Activated T-cell treated with anti-CD3 and anti-CD28 coated beads, Interleukin-2, amount 50 U/mL, for 4 hours (primary cell): ENCODE measurements around the gene RTN4RL1. TPM values are rescaled to one million over a fixed set of nuclear protein-coding genes. Genes with fewer than 3 reads are reported as not detected.

Experiments
- ATAC-seq, 2 donors: fragments of 200-7000 bp; cut with Tn5 transposase; one replicate each; pipeline ENCODE4 v1.10.0; 2021
- DNase-seq: peaks from one replicate; pipeline ENCODE4 v3.0.0-alpha.2; 2020
- H3K27me3 Mint-ChIP-seq: one replicate; pipeline ENCODE4 v1.8.0; 2021; ENCODE audit warnings: low read depth, mixed read lengths
- H3K36me3 Mint-ChIP-seq: one replicate; pipeline ENCODE4 v1.8.0; 2022; ENCODE audit warnings: mixed read lengths; ENCODE audit not compliant: insufficient read depth
- H3K4me1 Mint-ChIP-seq: one replicate; pipeline ENCODE4 v1.8.0; 2021; ENCODE audit warnings: low read depth, mixed read lengths
- H3K4me3 Mint-ChIP-seq: one replicate; pipeline ENCODE4 v1.8.0; 2021; ENCODE audit warnings: mild to moderate bottlenecking, moderate library complexity, mixed read lengths
- H3K9me3 Mint-ChIP-seq: one replicate; pipeline ENCODE4 v1.8.0; 2021; ENCODE audit warnings: mixed read lengths
- total RNA-seq, 3 donors: library from RNA; stranded (reverse); gene quantifications; one replicate each; pipeline ENCODE4 v1.2.1, GENCODE V29; 2021

Gene RTN4RL1
- total RNA-seq, 3 donors from 2014 or later, result 1.0 to 2.5 (median 2.0) TPM

DNA sequence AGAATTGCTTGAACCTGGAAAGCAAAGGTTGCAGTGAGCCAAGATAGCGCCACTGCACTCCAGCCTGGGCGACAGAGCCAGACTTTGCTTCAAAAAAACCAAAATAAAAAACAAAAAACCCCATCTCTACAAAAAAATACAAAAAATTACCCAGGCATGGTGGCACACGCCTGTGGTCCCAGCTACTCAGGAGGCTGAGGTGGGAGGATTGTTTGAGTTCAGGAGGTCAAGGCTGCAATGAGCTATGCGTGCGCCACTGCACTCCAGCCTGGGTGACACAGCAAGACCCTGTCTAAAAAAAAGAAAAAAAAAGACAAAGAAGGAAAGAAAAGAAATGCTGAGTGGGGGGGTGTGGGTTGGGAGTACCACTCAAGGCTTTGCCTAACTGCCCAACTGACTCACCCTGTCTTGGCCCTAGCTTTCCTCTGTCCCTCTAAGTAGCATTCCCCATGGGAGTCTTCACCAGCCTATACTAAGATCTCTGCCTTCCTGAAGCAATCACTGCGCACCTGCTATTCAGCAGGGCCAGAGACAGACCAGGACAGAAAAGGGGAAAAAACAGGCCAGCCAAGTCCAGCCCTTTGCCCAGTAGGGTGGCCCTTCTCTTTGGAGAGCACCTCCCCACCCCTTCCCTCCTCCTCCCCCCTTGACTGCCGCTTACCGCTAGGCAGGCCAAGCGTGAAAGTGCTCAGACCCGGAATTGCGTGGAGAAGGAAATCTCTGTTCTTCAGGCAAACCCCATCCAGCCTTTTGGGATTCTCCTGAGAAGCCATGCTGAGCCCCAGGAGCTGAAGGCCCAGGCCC, 45.8 kb downstream of the RTN4RL1 start:
- Mint-ChIP-seq H3K4me3 (no peak overlapping the region), H3K9me3 (no peaks in the 10 kb centered on the region), H3K36me3 (no peaks in the 10 kb centered on the region), H3K27me3 (peaks cover 18% of the 10 kb centered on the region), H3K4me1 (peaks cover 11% of the 10 kb centered on the region)
- ATAC-seq (no peak), DNase-seq (no peak)

DNA sequence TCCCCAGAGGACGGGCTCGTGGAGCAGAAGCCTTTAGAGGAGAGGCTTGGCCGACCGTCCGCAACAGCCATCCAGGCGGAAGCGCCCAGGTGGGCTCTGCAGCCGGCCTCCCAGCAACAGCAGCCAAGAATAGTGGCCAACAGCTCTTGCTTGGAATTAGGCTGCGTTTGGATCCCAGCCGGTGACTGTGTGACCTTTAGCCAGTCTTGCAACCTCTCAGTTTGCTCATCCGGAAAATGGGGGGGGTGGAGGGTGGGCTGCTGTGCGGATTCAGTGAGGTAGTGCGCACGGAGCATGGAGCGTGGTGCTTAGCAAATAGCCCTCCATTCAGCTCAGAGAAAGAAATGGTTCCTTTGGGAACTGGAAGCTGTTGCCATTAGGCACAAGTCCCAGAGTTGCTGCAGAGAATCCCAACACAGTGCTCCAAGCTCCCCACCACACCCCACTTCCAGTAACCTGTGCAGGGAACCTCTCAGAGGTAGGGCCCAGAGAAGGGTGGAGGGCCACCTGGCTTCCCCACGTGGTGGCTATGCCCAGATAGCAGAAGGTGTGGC, 46.7 kb downstream of the RTN4RL1 start:
- H3K4me1 Mint-ChIP-seq, result peaks cover 11% of the 10 kb centered on the region
- ATAC-seq (no peak), DNase-seq (no peak)
- peaks cover 18% of the 10 kb centered on the region for H3K27me3 Mint-ChIP-seq
- H3K36me3 Mint-ChIP-seq, result no peaks in the 10 kb centered on the region
- no peak overlapping the region for H3K4me3 Mint-ChIP-seq
- H3K9me3 Mint-ChIP-seq, result no peaks in the 10 kb centered on the region

DNA sequence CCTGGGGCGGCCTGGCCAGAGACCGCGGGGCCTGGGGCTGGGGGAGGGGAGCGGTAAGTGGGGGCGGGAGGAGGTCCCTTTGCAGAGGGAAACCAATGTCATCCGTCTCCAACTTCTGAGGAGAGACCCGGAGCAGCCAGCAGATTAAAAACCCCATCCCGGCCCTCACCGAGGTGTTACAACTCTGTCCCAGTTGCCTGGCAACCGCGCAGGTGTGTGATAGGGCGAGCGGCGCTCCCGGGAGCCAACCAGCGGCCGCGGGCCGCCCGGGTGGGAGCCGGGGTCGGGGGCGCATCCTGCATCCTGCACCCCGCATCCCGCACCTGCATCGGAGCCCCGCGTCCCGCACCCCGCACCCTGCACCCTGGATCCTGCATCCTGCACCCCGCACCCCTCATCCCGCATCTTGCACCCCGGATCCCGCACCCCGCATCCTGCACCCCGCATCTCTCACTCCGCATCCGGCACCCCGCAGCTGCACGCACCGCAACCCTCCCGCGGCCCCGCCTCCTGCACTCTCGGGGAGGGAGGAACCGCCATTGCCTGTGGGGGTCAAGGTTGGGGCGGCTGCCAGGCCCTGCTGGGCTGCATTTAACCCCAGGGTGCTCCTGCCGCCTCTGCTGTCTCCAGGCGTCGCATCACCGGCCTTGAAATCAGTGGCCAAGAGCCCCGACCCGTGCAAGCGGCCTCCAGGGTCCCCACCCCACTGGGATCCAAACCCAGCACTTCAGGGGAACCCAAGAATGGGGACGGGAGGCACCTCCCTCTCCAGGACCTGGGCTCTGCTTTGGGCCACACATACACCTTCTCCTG, 47.3 kb downstream of the RTN4RL1 start:
- H3K4me3 Mint-ChIP-seq, result no peak overlapping the region
- H3K4me1 Mint-ChIP-seq, result peaks cover 12% of the 10 kb centered on the region
- ATAC-seq (no peak), DNase-seq (no peak)
- no peaks in the 10 kb centered on the region for H3K9me3 Mint-ChIP-seq
- H3K27me3 Mint-ChIP-seq, result peaks cover 19% of the 10 kb centered on the region
- no peaks in the 10 kb centered on the region for H3K36me3 Mint-ChIP-seq

DNA sequence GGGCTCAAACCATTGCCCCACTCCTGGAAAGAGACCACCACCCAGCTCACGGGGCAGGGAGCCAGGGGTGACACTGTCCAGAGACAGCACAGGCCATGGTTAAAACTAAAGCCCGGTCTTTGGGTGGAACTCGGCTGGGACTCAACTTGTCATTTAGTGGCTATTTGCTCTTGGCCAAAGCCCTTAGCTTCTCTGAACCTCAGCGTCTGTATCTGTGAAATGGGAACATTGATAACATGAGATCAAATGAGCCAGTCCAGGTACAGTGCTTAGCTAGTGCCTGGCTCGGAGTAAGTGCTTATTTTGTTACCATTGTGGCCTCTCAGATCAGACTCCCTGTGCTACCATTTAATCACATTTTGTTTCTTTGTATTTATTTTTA, 48.5 kb downstream of the RTN4RL1 start:
- H3K36me3 Mint-ChIP-seq, result no peaks in the 10 kb centered on the region
- ATAC-seq, result no peak
- H3K4me1 Mint-ChIP-seq, result peaks cover 18% of the 10 kb centered on the region
- no peak overlapping the region for H3K4me3 Mint-ChIP-seq
- H3K27me3 Mint-ChIP-seq, result peaks cover 24% of the 10 kb centered on the region
- DNase-seq, result no peak
- H3K9me3 Mint-ChIP-seq, result no peaks in the 10 kb centered on the region

DNA sequence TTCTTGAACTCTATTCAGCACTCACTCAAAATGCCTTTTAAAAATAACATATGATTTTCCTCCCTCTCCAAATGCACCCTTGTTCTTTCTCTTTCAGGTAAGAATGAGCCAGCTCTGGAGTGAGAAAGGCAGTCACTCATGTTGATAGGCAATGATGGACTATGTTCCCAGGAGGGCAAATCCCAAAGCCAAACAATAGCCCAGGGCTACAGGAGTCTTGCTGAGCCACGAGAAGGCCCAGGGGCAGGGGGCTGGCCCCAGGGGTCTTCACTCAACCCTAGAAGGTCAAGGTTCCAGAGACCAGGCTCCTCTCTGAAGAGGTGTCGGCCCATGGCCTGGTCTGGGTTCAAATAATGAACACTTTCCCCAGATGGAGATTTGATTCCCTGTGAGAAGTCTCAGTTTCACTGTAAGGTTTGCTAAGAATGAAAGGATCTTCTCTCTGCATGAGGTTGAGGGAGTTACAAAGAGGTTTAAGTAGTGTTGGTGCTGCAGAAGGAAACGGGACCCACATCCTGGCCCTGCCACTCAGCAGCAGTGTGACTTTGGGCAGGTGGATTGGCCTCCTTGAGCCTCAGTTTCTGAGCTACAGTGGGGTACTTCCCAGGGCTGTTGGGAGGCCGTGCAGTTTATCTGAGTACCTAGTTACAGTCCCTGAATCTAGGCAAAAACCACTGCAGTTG, 49.0 kb downstream of the RTN4RL1 start:
- Mint-ChIP-seq H3K36me3 (no peaks in the 10 kb centered on the region), H3K4me1 (peaks cover 18% of the 10 kb centered on the region), H3K4me3 (no peak overlapping the region), H3K9me3 (no peaks in the 10 kb centered on the region), H3K27me3 (peaks cover 26% of the 10 kb centered on the region)
- DNase-seq, result no peak
- ATAC-seq, result peak; percentile 41 to 42

DNA sequence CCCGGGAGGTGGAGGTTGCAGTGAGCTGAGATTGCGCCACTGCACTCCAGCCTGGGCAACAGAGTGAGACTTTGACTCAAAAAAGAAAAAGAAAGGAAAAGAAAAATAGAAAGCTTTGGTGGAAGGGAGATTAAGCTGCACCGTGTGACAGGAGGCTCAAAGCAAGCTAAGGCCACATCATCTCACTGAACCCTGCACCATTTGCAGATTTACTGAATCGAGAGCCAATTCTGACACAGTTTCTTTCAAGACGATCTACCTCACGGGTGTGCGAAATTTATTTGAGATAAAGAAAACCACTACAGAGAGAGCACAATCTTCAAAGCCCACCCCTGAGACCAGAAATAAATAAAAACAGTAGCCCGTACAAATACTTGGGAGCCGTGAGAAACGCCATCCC, 49.6 kb downstream of the RTN4RL1 start:
- Mint-ChIP-seq H3K36me3 (no peaks in the 10 kb centered on the region), H3K4me3 (peak overlapping the region; percentile 24), H3K9me3 (no peaks in the 10 kb centered on the region), H3K4me1 (peaks cover 18% of the 10 kb centered on the region), H3K27me3 (peaks cover 29% of the 10 kb centered on the region)
- ATAC-seq, result peak; percentile 46 to 60
- DNase-seq, result no peak

DNA sequence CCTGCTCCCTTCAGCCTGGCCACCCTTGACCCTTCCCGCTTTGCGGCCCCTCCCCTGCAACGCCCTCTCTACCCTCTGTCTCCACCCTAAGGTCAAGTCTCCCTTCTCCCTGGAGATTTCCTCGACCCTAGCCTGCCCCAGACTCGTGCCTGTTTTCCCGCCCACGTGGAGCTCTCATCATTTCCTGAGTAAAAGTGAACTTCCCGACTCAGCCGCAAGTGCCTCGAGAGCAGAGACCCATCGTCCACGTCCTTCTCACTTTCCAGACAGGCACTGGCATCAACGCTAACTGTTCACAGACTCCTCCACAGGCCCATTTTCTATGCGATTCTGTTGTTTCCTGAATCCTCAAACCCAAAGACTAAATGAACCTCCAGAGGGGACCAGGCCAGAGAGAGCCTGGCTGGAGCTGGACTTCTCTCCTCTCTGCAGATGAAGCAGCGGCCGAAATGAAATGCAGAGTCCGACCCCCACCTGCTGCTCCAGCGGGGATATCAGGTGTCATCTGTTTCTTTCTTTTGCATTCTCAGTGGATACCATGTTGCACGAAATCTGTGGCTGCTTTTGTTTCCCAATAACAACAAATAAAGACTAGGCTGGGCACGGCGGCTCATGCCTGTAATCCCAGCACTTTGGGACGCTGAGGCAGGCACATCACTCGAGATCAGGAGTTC, 52.5 kb downstream of the RTN4RL1 start:
- no peak for ATAC-seq
- Mint-ChIP-seq H3K27me3 (peaks cover 32% of the 10 kb centered on the region), H3K36me3 (no peaks in the 10 kb centered on the region), H3K9me3 (no peaks in the 10 kb centered on the region), H3K4me1 (peaks cover 18% of the 10 kb centered on the region), H3K4me3 (no peak overlapping the region)
- DNase-seq, result no peak

DNA sequence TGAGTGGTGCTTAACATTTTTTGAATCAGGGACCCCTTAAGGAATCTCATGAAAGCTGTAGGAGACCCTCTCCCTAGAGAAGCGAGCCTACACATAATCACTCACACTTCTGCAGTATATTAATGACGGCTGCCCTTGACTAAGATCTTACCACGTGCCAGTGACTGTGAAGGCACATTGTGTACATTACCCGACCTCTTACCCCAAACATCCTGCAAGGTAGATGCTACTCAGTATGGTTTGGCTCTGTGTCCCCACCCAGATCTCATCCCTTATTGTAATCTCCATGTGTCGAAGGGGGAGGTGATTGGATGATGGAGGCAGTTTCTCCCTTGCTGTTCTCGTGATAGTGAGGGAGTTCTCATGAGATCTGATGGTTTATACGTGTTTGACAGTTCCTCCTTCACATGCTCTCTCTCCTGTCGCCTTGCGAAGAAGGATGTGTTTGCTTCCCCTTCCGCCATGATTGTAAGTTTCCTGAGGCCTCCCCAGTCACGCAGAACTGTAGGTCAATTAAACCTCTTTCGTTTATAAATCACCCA, 54.2 kb downstream of the RTN4RL1 start:
- Mint-ChIP-seq H3K27me3 (peaks cover 27% of the 10 kb centered on the region), H3K36me3 (no peaks in the 10 kb centered on the region)
- ATAC-seq, result no peak

DNA sequence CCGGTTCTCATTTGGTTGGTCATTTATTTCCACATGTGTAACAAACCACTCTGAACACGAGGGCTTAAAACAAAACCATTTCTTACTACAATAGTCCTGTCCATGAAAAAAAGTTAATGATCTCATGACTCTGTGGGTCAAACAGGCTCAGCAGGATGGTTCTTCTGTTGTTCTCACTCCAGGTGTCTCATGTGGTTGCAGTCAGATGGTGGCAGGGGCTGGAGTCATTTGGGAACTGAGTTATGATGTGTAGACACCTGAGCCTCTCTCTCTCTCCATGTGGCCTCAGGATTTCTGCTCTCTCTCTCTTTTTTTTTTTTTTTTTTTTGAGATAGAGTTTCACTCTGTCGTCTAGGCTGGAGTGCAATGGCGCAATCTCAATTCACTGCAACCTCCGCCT, 55.4 kb downstream of the RTN4RL1 start:
- no peak for DNase-seq
- ATAC-seq, result no peak
- peaks cover 22% of the 10 kb centered on the region for H3K27me3 Mint-ChIP-seq
- peaks cover 10% of the 10 kb centered on the region for H3K4me1 Mint-ChIP-seq
- H3K36me3 Mint-ChIP-seq, result no peaks in the 10 kb centered on the region
- H3K9me3 Mint-ChIP-seq, result no peaks in the 10 kb centered on the region
- H3K4me3 Mint-ChIP-seq, result no peak overlapping the region

More for the DNA sequence above, 54.2 kb downstream of the RTN4RL1 start:
- no peak overlapping the region for H3K4me3 Mint-ChIP-seq
- no peaks in the 10 kb centered on the region for H3K9me3 Mint-ChIP-seq
- DNase-seq, result no peak
- peaks cover 16% of the 10 kb centered on the region for H3K4me1 Mint-ChIP-seq

DNA sequence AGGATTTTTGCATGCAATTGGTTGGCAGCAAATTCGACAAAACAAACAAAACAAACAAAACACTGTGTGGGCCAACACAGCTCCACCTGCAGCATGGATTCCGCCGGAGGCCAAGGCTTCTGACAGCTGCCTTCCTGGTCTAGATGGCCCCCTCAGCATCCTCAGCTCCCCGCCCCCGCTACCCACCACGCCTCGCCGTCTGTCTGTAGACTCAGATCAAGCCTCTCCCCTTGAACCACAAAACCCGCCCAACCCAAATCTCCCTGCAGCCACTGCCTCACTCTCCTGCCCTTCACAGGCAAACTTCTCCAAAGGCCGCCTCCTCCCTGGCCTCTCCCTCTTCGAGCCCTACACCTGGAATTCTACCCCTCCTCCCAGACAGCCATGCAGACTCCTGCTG, 57.9 kb downstream of the RTN4RL1 start:
- H3K27me3 Mint-ChIP-seq, result peaks cover 16% of the 10 kb centered on the region
- DNase-seq (no peak), ATAC-seq (no peak)
- H3K36me3 Mint-ChIP-seq, result no peaks in the 10 kb centered on the region
- no peak overlapping the region for H3K4me3 Mint-ChIP-seq
- peaks cover 4% of the 10 kb centered on the region for H3K4me1 Mint-ChIP-seq
- H3K9me3 Mint-ChIP-seq, result no peaks in the 10 kb centered on the region

DNA sequence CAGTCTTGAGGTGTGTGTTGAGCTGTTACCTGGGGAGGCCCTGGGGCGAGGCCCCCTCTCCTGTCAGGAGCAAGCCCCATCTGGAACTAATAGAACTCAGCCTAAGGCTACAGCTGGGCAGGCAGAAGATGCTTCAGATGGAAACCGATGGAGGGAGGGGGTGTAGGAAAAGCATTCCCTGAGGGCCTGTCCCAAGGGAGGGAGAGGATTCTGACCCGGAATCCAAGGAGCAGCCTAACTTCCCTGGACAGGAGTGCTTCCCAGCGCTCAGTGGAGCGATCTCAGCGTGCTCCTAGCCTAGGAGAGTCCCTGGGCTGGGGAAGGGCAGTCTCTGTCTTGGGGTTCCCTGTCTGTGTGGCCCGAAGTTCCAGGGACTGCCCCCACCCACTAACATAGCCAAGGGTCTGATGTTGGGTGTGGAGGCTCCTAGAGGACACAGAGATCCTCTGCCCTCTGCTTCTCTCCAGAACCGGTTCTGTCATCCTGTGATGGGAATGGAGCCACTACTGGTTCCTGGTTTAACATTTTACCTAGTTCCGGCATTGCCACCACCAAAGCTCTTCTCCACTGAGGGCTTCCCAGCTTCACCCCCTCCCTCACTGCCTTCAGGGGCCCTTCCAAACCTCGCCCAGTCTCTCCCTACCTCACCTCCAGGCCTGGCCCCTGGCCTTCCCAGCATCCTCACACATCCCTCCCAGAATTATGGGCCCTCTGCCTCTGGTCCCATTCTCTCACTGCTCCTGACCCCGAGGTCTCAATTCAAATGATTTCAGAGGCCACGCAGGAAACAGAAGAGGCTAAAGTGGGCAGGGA, 58.7 kb downstream of the RTN4RL1 start:
- H3K27me3 Mint-ChIP-seq, result peaks cover 16% of the 10 kb centered on the region
- no peak overlapping the region for H3K4me3 Mint-ChIP-seq
- no peak for ATAC-seq
- H3K4me1 Mint-ChIP-seq, result peaks cover 3% of the 10 kb centered on the region
- no peak for DNase-seq
- H3K36me3 Mint-ChIP-seq, result no peaks in the 10 kb centered on the region
- H3K9me3 Mint-ChIP-seq, result no peaks in the 10 kb centered on the region

DNA sequence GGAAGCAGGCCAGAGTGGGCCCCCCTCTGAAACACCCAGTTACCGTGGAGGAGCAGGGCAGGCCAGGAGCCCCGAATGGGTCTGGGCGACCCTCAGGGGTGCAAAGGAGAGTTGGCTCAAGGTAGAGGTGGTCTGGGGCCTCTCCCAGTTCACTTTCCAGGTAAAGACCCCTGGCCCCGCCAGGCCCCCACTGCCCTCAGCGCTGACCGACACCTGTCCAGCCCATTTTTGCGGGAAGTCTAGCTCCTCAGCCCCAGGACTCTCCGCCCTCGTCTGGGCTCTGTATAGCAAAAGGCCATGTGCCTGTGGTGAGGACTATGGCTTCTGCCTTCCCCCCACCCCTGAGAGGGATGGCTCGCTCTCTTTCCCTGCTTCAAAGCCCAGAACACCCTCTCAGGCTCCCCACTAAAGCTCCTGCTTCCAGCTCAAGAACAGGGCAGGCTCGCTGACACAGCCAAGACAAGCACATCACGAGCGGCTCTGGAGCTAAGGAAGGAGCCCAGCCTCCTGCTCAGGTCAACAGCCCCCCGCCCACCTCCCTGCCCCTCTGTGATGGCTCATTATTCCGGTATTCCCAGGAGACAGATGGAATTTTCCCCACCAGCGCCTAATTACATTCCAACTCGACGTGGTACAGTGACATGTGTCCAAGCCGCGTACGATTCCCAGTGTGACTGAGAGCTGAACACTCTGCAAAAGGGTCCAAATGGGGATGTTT, 59.4 kb downstream of the RTN4RL1 start:
- Mint-ChIP-seq H3K4me3 (no peak overlapping the region), H3K36me3 (no peaks in the 10 kb centered on the region), H3K9me3 (no peaks in the 10 kb centered on the region), H3K27me3 (peaks cover 11% of the 10 kb centered on the region), H3K4me1 (peaks cover 3% of the 10 kb centered on the region)
- ATAC-seq (no peak), DNase-seq (no peak)
